HG03342 (cell line): Measurements from ENCODE around the gene ADAD2.
"Not testable (repeated sequence)": the region's sequence is repeated elsewhere in the genome, so short reads cannot be mapped to it uniquely, and the experiment has no call there.

Experiments
- ATAC-seq: cut with Tn5 transposase; IDR thresholded peaks from one replicate; pipeline ENCODE4 v1.9.1; 2021; ENCODE audit warnings: mild to moderate bottlenecking, moderate library complexity; ENCODE audit not compliant: unreplicated experiment

Gene ADAD2

GRCh38 chr16:84195201-84196093 lies 4.5 kb downstream of the ADAD2 start:
- no peak for ATAC-seq

- ATAC-seq, result no peak
These were observed 5.1 kb downstream of the ADAD2 start for GRCh38 chr16:84196101-84196500.

- ATAC-seq, result no peak
These were observed 5.9 kb downstream of the ADAD2 start for GRCh38 chr16:84196727-84197394.

- ATAC-seq, result no peak
These were observed 6.6 kb downstream of the ADAD2 start for GRCh38 chr16:84197466-84198128.

- ATAC-seq, result no peak
These were observed 7.4 kb downstream of the ADAD2 start for GRCh38 chr16:84198401-84198800.

GRCh38 chr16:84199097-84199496 lies 8.1 kb downstream of the ADAD2 start:
- no peak for ATAC-seq

- ATAC-seq, result no peak
These were observed 8.9 kb downstream of the ADAD2 start for GRCh38 chr16:84199861-84200260.

- not testable (repeated sequence) for ATAC-seq
These were observed 13.6 kb downstream of the ADAD2 start for GRCh38 chr16:84204551-84204950.

- ATAC-seq, result not testable (repeated sequence)
These were observed 14.2 kb downstream of the ADAD2 start for GRCh38 chr16:84205123-84205522.

- no peak for ATAC-seq
These were observed 15.2 kb downstream of the ADAD2 start for GRCh38 chr16:84205976-84206691.

- ATAC-seq, result no peak
These were observed 16.3 kb downstream of the ADAD2 start for GRCh38 chr16:84207251-84207650.

GRCh38 chr16:84207879-84208278 lies 16.9 kb downstream of the ADAD2 start:
- no peak for ATAC-seq

GRCh38 chr16:84209989-84210388 lies 19.0 kb downstream of the ADAD2 start:
- no peak for ATAC-seq

GRCh38 chr16:84212154-84212553 lies 21.2 kb downstream of the ADAD2 start:
- ATAC-seq, result no peak

- ATAC-seq, result no peak
These were observed 21.7 kb downstream of the ADAD2 start for GRCh38 chr16:84212631-84213030.

- ATAC-seq, result no peak
These were observed 23.6 kb downstream of the ADAD2 start for GRCh38 chr16:84214451-84215066.

GRCh38 chr16:84215531-84215930 lies 24.6 kb downstream of the ADAD2 start:
- no peak for ATAC-seq

GRCh38 chr16:84216144-84216543 lies 25.2 kb downstream of the ADAD2 start:
- ATAC-seq, result not testable (repeated sequence)

- no peak for ATAC-seq
These were observed 27.3 kb downstream of the ADAD2 start for GRCh38 chr16:84218176-84218823.

GRCh38 chr16:84218956-84219355 lies 28.0 kb downstream of the ADAD2 start:
- no peak for ATAC-seq
